GM12892 (cell line): Measurements from ENCODE around the gene HCK.

ENCODE experiments used
- POLR2A ChIP-seq: IDR thresholded peaks from 2 replicates; pipeline ENCODE4 v1.6.1; 2011; ENCODE audit warnings: low read depth, low read length, control low read depth
- TAF1 ChIP-seq: IDR thresholded peaks from 2 replicates; pipeline ENCODE4 v1.6.1; 2011; ENCODE audit warnings: low read depth, mild to moderate bottlenecking, control low read depth, low read length, borderline replicate concordance

DNA sequence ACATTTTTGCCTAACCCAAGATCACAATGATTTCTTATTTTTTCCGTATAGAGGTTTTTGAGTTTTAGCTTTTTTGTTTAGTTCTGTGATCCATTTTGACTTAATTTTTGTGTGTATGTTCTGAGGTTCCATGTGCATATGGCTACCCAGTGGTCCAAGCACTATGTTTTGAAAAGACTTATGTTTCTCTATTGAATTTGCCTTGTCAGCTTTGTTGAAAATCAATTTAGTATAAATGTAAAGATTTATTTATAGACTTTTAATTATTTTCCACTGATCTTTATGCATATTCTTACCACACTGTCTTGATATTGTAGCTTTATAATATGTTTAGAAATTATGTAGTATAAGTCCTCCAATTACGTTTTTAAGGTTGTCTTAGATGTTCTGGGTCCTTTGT lies 67.7 kb downstream of the HCK start:
- TF ChIP-seq POLR2A (no peak), TAF1 (no peak)
